Hindlimb muscle (tissue), 1 donor: ENCODE measurements around the gene GKAP1. TPM values are rescaled to one million over a fixed set of nuclear protein-coding genes. Genes with fewer than 3 reads are reported as not detected.
"Not testable (repeated sequence)": the region's sequence is repeated elsewhere in the genome, so short reads cannot be mapped to it uniquely, and the experiment has no call there.

Experiments used
- DNase-seq: peaks from one replicate; pipeline ENCODE4 v3.0.0-alpha.2; 2013
- polyA plus RNA-seq: library from polyadenylated mRNA; unstranded; fragments of 120-200 nt; gene quantifications from one replicate; pipeline ENCODE4 v1.2.1, GENCODE V29; 2013; ENCODE audit not compliant: insufficient read length

GKAP1 gene
- polyA plus RNA-seq, result 17.2 TPM

DNA sequence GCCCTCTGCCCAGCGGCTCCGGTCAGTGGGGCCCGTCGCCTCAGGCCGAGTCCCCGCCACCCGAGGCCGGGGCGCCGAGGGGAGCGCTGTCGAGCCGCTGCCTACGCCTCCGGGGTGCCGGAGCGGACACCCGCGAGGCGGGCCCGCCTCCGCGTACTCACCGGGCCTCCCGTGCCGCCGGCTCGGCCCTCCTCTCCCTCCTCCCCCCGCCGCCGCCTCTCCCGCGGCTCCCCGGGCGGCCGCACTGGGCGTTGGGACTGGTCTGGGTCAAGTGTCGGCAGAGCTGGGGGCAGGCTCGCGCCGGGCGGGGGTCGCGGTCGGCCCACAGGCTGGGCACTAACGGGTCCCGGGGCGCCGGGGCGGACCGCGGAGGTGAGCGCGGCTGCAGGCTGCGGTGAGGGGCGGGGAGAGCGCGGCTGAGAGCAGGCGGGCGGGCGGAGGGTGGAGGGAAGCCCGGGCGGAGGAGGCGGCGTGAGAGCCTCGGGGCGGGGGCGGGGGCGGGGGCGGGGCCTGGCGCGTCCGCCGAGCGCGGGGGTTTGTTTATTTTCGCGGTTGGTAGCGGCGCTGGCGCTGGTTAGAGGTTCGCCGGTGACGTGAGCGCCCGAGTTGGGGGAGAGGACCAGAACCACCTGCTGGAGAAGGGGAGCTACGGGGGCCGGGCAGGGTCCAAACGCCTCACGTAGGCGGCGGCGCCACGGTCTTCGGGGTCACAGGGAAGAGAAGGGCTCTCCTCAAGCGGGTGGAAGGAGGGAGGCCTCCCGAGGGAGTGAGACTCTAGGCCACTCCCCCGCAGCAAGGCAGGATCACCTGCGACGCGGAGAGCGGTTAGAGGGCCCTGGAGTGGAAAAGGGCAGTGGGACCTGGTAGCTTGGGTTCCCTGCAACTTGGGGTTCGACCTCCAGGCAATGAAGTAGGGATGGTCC is at the start of gene GKAP1:
Gene GKAP1, minus strand, starts transcription at position 414 of the 923 bp plus-strand sequence. CDS start 11,252 bp downstream, outside the sequence.
- peak; percentile 44 for DNase-seq

DNA sequence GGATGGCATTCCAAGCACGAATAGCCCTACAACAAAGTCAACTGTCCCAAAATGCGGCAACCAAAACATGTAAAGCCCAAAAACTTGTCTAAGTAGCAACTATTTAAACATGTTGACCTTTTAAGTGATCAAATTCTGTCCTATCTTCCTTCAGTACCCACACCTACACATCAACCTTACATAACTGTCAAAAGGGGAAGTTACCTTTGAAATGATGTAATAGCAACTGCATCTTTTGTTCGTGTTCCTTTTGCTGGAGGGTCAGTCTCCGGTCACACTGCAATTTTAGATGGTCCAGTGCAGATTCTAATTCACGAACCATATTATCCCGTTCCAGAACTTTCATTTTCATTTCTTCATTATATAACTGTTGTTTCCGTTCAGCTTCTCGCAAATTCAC is 32.3 kb upstream of the GKAP1 start:
- DNase-seq, result not testable (repeated sequence)

DNA sequence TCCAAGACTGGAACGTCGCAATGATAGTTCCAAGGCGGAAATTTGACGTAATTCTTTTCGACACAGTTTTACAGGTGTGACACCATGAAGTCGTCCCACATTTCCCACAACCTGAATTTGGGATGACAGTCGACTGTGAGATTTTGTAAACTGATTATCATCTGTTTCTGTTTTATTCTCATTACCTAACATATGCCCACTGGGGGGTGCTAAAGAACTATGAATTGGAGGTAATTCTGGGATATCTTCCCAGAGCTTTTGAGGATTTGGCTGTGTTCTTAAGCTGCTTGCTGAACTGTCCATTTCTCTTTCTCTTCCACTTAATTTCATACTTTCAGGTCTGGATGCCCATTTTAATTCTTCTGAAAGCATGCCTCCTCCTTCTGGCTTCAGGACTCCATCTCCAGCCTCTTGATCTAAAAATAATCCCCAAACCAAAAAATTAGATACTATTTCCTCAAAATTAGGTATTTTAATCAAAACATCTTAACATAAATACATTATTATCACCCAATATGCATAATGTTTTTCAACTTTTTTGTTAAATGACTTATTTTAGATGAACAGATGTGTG is 19.6 kb upstream of the GKAP1 start:
- DNase-seq, result not testable (repeated sequence)

DNA sequence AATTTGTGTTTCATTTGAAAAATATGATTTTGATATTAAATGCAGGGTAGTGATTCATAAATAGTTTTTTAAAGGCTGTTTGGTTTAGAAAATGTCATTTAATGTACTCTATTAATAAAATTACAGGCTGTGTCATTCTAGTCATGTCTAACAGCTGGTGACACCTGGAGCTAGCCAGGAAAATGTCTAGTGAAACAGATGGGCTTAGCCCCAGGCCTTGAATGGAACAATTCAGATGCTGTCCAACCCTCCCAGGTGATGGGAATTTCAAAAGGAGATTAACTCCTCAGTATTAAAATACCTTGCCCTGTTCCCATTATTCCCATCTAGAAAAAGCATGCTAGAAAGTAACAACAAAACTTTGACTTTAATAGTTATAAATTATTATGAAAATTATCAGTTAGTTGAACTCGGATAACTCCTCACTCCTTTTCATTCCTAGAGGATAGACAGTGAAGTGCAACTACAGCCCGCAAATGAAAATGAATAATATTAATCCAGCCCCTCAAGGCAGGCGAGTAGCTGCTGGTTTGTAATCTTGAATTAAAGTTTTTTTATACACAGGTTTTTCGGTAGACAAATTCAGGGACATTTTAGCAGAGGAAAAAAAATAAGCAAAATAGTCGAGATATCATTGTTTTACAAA is 13.0 kb upstream of the GKAP1 start:
- not testable (repeated sequence) for DNase-seq

DNA sequence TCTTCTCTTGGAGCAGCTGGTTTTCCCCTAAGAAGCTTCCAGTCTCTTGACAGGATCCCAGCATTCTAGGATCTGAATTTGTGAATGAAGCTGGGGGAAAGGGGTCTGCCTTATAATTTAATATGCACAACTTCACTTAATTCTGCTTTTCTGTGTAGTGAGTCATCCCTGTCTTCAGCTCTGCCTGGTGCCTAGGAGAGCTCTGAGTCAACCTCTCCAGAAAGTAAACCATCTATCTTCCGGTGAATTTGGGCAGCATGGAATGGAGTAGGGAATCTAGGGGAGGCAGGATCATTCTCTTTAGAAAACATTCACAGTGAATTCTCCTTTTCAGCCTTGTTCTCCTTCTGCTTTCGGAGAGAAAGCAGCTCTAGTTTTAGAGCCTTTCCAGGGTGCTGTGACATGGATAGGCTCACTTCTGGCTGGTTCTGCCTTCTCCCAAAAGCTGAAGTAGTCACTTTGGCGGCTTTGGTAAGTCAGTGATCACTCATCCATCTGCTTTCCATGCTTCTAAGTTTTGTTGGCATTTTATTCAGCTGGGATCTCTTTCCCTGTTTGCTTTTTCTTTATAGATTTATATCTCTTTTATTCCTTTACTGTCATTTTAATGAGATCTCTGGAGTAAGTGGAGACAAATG is 7.5 kb upstream of the GKAP1 start:
- DNase-seq, result not testable (repeated sequence)

DNA sequence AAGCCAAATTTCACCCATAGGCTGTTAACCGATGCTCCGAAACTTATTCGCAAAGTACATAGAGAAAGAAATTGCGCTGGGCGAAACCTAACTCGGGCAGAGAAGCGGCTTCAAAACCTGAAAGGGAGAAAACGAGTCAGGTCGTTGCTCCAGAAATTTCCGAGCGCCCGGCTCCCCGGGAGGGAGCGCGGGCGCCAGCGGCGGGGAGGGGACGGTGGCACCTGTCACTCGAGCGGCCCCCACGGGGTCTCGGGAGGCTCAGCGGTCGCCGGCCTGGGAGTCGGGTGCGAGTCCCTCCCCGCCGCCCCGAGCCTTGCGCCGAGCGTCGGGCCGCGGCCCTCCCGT is 586 bp downstream of the GKAP1 start:
- DNase-seq, result peak; percentile 19

DNA sequence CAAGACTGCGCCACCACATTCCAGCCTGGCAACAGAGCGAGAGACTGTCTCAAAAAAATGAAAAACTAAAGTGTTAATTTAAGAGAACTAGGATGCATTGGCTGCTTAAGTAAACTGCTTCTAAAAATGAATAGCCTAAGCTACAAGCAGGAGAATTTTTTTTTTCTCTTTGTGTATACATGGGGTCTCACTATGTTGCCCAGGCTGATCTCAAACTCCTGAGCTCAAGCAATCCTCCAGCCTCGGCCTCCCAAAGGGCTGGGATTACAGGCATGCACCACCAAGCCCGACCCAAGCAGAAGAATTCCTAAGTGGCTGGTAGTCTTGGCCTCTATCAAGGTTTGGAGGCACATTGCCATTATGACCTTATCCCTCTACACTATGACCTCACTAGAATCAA is 2.4 kb downstream of the GKAP1 start:
- not testable (repeated sequence) for DNase-seq

DNA sequence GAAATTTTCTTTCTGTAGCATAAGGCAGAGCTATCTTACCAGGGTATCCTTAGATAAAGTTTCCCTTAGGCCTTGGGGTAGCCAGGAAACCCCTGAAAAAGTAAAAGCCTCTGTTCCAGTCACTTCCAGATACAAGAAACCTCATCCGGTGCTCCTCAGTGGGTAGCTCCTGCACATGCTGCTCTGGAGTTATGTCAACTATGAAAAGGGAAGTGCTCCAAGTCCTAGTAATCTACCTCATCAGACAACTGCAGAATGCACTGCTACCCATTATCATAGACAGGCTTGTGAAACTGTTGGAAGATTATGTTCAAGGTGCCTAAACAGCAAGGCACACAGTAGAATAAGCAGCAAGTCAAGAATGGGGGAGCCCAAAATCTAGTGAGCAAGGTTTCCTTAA is 8.4 kb downstream of the GKAP1 start:
- not testable (repeated sequence) for DNase-seq

DNA sequence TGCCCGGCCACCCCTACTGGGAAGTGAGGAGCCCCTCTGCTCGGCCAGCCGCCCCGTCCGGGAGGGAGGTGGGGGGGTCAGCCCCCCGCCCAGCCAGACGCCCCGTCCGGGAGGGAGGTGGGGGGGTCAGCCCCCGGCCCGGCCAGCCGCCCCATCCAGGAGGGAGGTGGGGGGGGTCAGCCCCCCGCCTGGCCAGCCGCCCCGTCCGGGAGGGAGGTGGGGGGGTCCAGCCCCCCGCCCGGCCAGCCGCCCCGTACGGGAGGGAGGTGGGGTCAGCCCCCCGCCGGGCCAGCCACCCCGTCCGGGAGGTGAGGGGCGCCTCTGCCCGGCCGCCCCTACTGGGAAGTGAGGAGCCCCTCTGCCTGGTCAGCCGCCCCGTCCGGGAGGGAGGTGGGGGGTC is 13.1 kb downstream of the GKAP1 start:
- DNase-seq, result not testable (repeated sequence)

DNA sequence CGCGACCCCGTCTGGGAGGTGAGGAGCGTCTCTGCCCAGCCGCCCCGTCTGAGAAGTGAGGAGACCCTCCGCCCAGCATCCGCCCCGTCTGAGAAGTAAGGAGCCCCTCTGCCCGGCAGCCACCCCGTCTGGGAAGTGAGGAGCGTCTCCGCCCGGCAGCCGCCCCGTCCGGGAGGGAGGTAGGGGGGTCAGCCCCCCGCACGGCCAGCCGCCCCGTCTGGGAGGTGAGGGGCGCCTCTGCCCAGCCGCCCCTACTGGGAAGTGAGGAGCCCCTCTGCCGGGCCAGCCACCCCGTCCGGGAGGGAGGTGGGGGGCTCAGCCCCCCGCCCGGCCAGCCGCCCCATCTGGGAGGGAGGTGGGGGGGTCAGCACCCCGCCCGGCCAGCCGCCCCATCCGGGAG is 13.6 kb downstream of the GKAP1 start:
- DNase-seq, result not testable (repeated sequence)

DNA sequence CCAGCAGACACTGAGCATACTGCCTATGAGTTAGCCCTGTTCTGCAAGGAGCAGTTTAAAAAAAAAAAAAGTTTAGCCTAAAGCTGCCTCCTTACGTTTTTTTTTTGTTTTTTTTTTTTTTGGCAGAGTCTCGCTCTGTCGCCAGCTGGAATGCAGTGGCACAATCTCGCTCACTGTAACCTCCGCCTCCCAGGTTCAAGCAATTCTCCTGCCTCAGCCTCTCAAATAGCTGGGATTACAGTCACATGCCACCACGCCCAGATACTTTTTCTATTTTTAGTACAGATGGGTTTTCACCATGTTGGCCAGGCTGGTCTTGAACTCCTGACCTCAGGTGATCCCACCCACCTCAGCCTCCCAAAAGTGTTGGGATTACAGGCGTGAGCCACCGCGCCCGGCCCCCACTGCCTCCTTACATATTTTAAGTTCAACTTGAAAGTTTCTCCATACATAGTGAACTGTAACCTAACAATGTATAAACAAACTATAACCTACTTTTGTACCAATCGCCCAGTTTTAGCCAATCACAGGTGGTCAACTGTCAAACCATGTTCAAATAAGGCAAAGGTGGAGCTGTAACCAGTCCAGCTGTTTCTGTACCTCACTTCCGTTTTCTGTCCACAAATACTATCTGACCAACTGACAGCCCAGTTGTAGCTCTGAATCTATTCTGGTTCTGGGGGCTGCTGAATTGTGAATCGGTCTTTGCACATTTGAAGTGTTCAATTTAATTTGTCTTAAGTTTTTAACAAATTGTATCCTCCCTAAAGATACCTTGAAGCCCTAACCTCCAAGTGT is 17.1 kb downstream of the GKAP1 start:
- no peak for DNase-seq

DNA sequence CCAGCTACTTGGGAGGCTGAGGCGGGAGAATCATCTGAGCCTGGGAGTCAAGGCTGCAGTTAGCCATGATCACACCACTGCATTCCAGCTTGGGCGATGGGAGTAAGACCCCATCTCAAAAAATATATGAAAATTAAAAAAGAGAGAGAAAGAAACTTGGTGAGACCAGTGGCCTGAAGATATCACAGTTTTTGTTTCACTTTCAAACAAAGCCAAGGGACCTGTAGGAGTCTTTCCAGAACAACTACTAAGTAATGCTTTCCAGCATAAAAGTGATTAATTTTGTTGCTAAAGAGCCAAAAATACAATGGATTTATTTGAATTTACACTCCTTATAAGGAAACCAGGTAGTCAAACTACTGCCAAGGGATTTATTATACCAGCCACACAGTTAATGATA is 23.5 kb downstream of the GKAP1 start:
- no peak for DNase-seq

DNA sequence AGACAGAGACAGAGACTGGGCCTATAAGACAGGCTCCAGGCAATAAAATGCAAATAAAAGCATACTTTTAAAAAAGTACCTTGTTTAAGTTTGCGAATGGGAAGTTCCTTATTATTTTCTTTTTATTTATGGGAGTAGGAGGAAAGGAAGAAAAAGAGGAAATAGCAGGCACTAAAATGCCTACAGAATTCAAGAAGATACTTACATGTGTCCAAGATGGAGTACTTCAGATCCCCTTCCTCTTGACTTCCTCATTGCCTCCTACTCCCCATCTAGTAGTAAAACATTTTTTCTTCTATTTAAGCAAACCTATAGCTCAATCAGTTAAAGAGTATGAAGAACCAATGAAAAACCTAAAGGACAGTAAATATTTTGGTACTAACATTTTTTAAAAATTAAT is 24.8 kb downstream of the GKAP1 start:
- DNase-seq, result no peak

DNA sequence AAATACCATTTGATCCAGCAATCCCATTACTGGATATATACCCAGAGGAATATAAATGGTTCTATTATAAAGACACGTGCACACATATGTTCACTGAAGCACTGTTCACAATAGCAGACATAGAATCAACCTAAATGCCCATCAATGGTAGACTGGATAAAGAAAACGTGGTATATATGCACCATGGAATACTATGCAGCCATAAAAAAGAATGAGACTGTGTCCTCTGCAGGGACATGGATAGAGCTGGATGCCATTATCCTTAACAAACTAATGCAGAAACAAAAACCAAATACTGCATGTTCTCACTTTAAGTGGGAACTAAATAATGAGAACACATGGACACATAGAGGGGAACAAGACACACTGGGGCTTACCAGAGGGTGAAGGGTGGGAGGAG is 39.4 kb downstream of the GKAP1 start:
- DNase-seq, result no peak

DNA sequence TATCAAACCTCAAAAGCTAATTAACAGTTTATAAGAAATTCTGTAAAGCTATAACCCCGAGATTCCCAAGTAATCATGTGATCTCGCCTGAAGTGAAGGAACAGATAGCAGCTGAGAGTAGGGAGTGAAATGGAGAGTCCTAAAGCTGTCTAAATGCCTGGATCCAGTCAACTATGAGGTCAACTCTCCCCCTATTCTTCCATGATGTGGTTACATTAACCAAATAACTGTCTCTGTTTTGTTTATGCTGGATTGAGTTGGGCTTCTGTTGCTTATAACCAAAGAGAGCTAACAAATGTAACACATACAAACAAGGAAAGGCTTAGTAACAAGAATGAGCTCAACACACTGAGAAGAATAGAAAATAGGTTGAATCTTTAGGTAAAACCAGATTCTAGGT is 41.6 kb downstream of the GKAP1 start:
- DNase-seq, result no peak

DNA sequence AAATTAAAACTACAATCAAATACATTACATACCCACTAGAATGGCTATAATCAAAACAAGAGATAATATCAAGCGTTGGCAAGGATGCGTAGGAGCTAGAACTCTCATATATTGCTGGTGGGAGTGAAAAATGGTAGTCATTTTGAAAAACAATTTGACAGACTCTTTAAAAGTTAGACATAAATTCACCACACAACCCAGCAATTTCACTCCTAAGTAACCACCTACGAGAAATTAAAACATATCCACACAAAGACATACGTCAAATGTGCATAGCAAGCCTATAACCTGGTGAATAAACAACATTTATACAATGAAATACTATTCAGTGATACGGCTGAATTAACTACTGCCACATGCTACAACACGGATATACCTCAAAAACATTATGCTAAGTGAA is 44.7 kb downstream of the GKAP1 start:
- DNase-seq, result no peak

DNA sequence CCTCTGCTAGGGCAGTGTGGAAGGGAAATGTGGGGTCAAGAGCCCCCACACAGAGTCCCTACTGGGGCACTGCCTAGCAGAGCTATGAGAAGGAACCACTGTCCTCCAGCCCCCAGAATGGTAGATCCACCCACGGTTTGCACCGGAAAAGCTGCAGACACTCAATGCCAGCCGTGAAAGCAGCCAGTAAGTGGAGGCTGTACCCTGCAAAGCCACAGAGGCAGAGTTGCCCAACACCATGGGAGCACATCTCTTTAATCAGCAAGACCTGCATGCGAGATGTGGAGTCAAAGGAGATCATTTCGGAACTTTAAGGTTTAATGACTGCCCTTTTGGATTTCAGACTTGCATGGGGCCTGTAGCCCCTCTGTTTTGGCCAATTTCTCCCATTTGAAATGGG is 52.2 kb downstream of the GKAP1 start:
- DNase-seq, result no peak

DNA sequence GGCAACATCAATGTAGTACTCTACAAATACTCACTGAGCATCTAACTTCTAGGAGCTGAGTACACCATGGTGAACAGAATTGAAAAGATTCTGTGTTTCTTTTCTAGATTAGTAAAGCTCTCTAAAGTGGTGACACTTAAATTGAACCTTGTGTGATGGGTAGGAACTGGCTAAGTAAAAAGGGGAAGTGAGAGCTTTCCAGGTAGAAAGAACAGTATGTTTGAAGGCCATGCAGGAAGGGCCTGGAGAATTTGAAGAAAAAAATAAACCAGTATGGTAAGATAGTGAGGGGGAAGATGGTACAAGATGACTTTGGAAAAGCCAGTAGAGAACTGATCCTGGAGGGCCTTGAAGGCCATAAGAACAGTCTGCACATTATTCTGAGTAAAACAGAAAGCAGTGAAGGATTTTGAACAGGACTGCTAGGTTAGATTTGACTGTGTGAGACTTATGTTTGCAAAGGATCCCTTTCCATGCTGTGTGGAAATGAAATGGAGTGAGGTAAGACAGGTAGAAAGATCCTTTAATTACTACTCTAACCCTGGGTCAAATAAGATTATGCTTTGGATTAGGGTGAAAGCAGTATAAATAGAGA is 63.1 kb downstream of the GKAP1 start:
- no peak for DNase-seq

DNA sequence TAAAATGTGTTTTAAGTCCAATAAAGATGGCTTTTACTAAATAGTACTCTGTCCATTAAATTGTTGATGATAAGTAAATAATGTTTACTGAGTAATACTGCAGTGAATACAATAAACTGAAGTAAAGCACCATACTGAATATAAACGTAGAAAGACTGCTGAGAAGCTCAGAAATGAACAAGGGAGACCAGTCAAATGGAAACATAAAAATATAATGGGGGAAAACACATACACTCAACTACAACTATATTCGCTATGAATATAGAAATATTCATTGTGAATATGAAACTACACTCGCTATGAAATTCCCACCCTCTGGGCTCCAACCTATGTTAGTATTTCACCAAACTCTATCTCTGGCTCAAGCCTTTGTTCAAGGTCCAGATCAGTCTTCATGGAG is 67.9 kb downstream of the GKAP1 start:
- no peak for DNase-seq

DNA sequence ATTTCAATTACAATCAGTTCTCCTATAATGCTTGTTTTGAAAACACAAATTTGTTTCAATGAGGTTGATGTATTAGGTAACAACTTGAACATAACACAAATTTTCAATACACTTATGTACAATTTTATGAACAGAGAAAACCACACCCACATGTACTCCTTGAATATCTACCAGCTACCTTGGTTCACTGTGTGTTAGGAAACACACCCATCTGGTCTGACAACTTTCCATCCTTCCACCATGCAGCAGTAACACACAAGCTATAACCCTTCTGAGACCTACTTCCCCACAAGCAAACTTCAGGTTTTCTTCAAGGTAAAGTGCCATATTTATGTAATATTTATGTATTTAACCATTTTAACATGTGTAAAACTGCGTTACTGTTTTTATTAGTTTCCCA is 73.4 kb downstream of the GKAP1 start:
- DNase-seq, result no peak

DNA sequence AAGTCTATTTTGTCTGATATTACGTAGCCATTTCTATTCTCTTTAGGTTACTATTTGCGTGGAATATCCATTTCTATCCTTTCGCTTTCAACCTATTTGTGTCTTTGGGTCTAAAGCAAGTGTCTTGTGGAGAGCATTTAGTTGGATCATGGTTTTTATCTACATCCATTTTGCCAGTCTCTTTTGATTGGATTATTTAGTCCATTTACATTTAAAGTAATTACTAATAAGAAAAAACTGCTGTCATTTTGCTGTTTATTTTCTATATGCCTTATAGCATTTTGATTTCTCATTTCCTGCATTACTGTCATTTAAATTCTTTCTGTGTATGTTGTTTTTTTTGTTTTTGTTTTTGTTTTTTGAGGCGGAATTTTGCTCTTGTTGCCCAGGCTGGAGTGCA is 83.8 kb downstream of the GKAP1 start:
- DNase-seq, result no peak
